ENCODE data around the gene B4GALNT4. TPM values are rescaled to one million over a fixed set of nuclear protein-coding genes. Genes with fewer than 3 reads are reported as not detected.

B4GALNT4 gene
- total and polyA plus RNA-seq, 2 of the 8 experiments (the other 6 are each of a cell fraction or from before 2014, with no cell fraction given), result 40.9 to 76.3 TPM

DNA sequence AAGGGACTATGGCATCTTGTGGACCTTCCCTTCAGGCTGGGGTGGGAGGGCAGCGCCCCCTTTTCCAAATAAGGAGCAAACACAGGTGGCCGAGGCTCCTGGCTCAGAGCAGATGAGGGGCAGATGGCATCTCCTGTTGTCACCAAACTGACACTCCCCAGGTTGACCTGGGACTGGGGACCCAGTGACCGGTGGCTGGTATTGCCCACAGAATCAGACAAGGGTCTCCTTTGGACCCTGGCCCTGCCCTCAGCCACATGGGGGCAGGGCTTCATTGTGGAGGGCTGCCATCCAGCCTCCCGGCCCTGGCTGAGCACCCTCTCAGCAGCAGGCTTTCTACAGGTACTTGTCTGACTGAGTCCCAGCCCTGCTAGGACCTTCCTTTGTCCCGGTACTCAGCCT lies 46.3 kb downstream of the B4GALNT4 start:
- peak overlapping the region; percentile 61; the same call in 1 of the 2 replicates for H2BK15ac ChIP-seq (ENCODE audit: low read length)
- H3K4me2 ChIP-seq (ENCODE audit: insufficient read depth in 1 of 2, low read depth in 2 of 2, low read length in 2 of 2), result peak overlapping the region; percentile 68 to 87
- ChIA-PET POLR2A (ENCODE audit: partially characterized antibody) (interaction anchor here (0.7 to 5.5 kb wide), 8 partner anchors 10 to 90 kb away, joined by 3 to 41 read pairs (median 10); partner anchors contain the start of genes ANO9 and PTDSS2), CTCF (ENCODE audit: partially characterized antibody) (interaction anchor here (1.0 to 2.8 kb wide), 10 partner anchors 11 to 191 kb away, joined by 3 to 16 read pairs (median 4); partner anchors contain the start of gene PTDSS2)
- peaks cover 0 to 13% (median 4%) of the 10 kb centered on the region in 4 experiments; a peak in 5 of 7 replicates for H3K27me3 ChIP-seq (replicated peaks in 1 of 4; ENCODE audit: control insufficient read depth in 3 of 4, extremely low read depth in 1 of 4, insufficient read depth in 3 of 4, low read length in 3 of 4)
- H3K4ac ChIP-seq (replicated peaks; ENCODE audit: insufficient read length, low read depth, low read length), result no peak overlapping the region
- peak overlapping the region; percentile 66; the same call in 1 of the 2 replicates for H2BK5ac ChIP-seq (ENCODE audit: low read depth, low read length)
- H3K56ac ChIP-seq (replicated peaks; ENCODE audit: insufficient read length, low read depth, low read length), result no peak overlapping the region
- H3K4me3 ChIP-seq (ENCODE audit: extremely low read depth in 1 of 4, insufficient read depth in 2 of 4, low read depth in 3 of 4, low read length in 4 of 4), result peak overlapping the region in 2 of 4 experiments; percentile 61 to 92; a peak in 2 of 8 replicates
- DNase-seq (ENCODE audit: low read depth in 1 of 2, low spot score in 2 of 2) (peak in 1 of 2 experiments; percentile 50), FAIRE-seq (no peak)
- no peak overlapping the region for H4K5ac ChIP-seq (ENCODE audit: insufficient read length, low read depth, low read length)
- H3K79me1 ChIP-seq (ENCODE audit: low read depth, low read length), result peaks cover 5% of the 10 kb centered on the region
- peak overlapping the region; percentile 4; the same call in 1 of the 2 replicates for H2AK5ac ChIP-seq (ENCODE audit: low read depth, low read length)
- H4K20me1 ChIP-seq (replicated peaks in 1 of 2; ENCODE audit: control insufficient read depth in 1 of 2, insufficient read depth in 2 of 2, low read length in 2 of 2), result peaks cover 5 to 7% of the 10 kb centered on the region in 2 experiments
- H2BK120ac ChIP-seq (replicated peaks; ENCODE audit: low read depth, low read length), result no peak overlapping the region
- peaks cover 0 to 19% of the 10 kb centered on the region in 2 experiments; a peak in 1 of 4 replicates for H3K79me2 ChIP-seq (ENCODE audit: control insufficient read depth in 1 of 2, insufficient read depth in 2 of 2, low read length in 2 of 2)
- TF ChIP-seq, protein P1, sequence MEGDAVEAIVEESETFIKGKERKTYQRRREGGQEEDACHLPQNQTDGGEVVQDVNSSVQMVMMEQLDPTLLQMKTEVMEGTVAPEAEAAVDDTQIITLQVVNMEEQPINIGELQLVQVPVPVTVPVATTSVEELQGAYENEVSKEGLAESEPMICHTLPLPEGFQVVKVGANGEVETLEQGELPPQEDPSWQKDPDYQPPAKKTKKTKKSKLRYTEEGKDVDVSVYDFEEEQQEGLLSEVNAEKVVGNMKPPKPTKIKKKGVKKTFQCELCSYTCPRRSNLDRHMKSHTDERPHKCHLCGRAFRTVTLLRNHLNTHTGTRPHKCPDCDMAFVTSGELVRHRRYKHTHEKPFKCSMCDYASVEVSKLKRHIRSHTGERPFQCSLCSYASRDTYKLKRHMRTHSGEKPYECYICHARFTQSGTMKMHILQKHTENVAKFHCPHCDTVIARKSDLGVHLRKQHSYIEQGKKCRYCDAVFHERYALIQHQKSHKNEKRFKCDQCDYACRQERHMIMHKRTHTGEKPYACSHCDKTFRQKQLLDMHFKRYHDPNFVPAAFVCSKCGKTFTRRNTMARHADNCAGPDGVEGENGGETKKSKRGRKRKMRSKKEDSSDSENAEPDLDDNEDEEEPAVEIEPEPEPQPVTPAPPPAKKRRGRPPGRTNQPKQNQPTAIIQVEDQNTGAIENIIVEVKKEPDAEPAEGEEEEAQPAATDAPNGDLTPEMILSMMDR (IDR thresholded peaks at IDR 0.05; ENCODE audit: control extremely low read depth in 1 of 3, insufficient read depth in 1 of 3, low read depth in 1 of 3, low read length in 3 of 3), result peak in 1 of 3 experiments; percentile 8; a peak in 1 of 4 replicates
- TF ChIP-seq TEAD4 (IDR thresholded peaks at IDR 0.05; ENCODE audit: low read depth, low read length), result no peak
- H3K23me2 ChIP-seq (ENCODE audit: low read depth, low read length), result peaks cover 9% of the 10 kb centered on the region; the same call in 1 of the 2 replicates
- peak overlapping the region; percentile 56 for H3K18ac ChIP-seq (ENCODE audit: extremely low read depth, low read length)
- no peaks in the 10 kb centered on the region for H3K36me3 ChIP-seq (ENCODE audit: control insufficient read depth in 2 of 4, insufficient read depth in 4 of 4, low read length in 3 of 4)
- H3K14ac ChIP-seq (ENCODE audit: insufficient read length), result no peak overlapping the region
- WGBS, 2 experiments (ENCODE audit: extremely low coverage in 1 of 2, insufficient coverage in 1 of 2, insufficient read length in 1 of 2, insufficient replicate concordance in 2 of 2, low coverage in 1 of 2, low lambda C conversion rate in 2 of 2, missing lambda C conversion rate in 1 of 2), result 85% methylated on average over 5 of the region's 5 CpGs; no CpG with 5 or more reads in 1 of the 2 experiments
- peaks cover 0 to 26% (median 16%) of the 10 kb centered on the region in 4 experiments; a peak in 6 of 7 replicates for H3K4me1 ChIP-seq (replicated peaks in 1 of 4; ENCODE audit: control insufficient read depth in 3 of 4, insufficient read depth in 4 of 4, low read length in 3 of 4)
- peak overlapping the region; percentile 30 for H4K91ac ChIP-seq (replicated peaks; ENCODE audit: insufficient read length, low read length)
- H3K9ac ChIP-seq (replicated peaks in 1 of 4; ENCODE audit: extremely low read depth in 1 of 4, low read depth in 3 of 4, low read length in 3 of 4), result no peak overlapping the region
- H2BK12ac ChIP-seq (ENCODE audit: low read depth, low read length), result peak overlapping the region; percentile 60; the same call in 1 of the 2 replicates
- no peak overlapping the region for H2BK20ac ChIP-seq (ENCODE audit: low read length)
- no peak overlapping the region for H3K27ac ChIP-seq (ENCODE audit: low read depth, low read length)
- H4K8ac ChIP-seq (ENCODE audit: extremely low read depth, insufficient read depth, low read length), result no peak overlapping the region
- H2AFZ ChIP-seq (ENCODE audit: low read length), result no peak overlapping the region
- no peak overlapping the region for H3K23ac ChIP-seq (ENCODE audit: insufficient read length)
- H3K9me3 ChIP-seq (ENCODE audit: insufficient read depth in 2 of 2, low read depth in 1 of 2, low read length in 1 of 2), result no peaks in the 10 kb centered on the region

All from H1 (cell line).